DND-41 (cell line): ENCODE results near the gene KIF17.

Experiments
- ATAC-seq: fragments of 200-7000 bp; cut with Tn5 transposase; 3 replicates; pipeline ENCODE4 v1.9.1; 2021; ENCODE audit warnings: low read depth; ENCODE audit not compliant: insufficient read depth
- DNase-seq: peaks from one replicate; pipeline ENCODE4 v3.0.0-alpha.2; 2020
- H2AFZ ChIP-seq: 2 replicates; pipeline ENCODE4 v1.6.0; 2012; ENCODE audit warnings: low read depth, low read length
- H3K27ac ChIP-seq: 2 replicates; pipeline ENCODE4 v1.5.1; 2012; ENCODE audit warnings: low read length, inconsistent platforms
- H3K27me3 ChIP-seq: fragments of 200-600 bp; sonication (generic); 2 replicates; pipeline ENCODE4 v1.6.0; 2012; ENCODE audit warnings: low read length, mild to moderate bottlenecking, inconsistent platforms; ENCODE audit not compliant: insufficient read depth, poor library complexity
- H3K36me3 ChIP-seq: 2 replicates; pipeline ENCODE4 v1.5.1; 2012; ENCODE audit warnings: low read length, inconsistent platforms; ENCODE audit not compliant: insufficient read depth
- H3K4me1 ChIP-seq: 2 replicates; pipeline ENCODE4 v1.5.1; 2012; ENCODE audit warnings: mild to moderate bottlenecking, low read length; ENCODE audit not compliant: insufficient read depth
- H3K4me2 ChIP-seq: 2 replicates; pipeline ENCODE4 v1.6.0; 2012; ENCODE audit warnings: mild to moderate bottlenecking, moderate library complexity, low read length, inconsistent platforms; ENCODE audit not compliant: insufficient read depth
- H3K4me3 ChIP-seq, 2 experiments: fragments of 200-600 bp in 1 of 2; shearing (Covaris generic) in 1 of 2; 2 replicates each; pipeline ENCODE4 v1.5.1; 2012 to 2016; ENCODE audit warnings: inconsistent platforms in 2 of 2, low read length in 2 of 2, mild to moderate bottlenecking in 2 of 2, low read depth in 1 of 2, moderate library complexity in 1 of 2
- H3K79me2 ChIP-seq: 2 replicates; pipeline ENCODE4 v1.6.0; 2012; ENCODE audit warnings: low read length, inconsistent platforms; ENCODE audit not compliant: insufficient read depth
- H3K9ac ChIP-seq: 2 replicates; pipeline ENCODE4 v1.6.0; 2012; ENCODE audit warnings: low read depth, mild to moderate bottlenecking, inconsistent platforms, low read length, moderate library complexity
- H3K9me3 ChIP-seq: 2 replicates; pipeline ENCODE4 v1.5.1; 2012; ENCODE audit warnings: low read length, moderate library complexity, mild to moderate bottlenecking, inconsistent platforms; ENCODE audit not compliant: insufficient read depth, severe bottlenecking
- H4K20me1 ChIP-seq: 2 replicates; pipeline ENCODE4 v1.6.0; 2012; ENCODE audit warnings: low read length; ENCODE audit not compliant: insufficient read depth
- EZH2 ChIP-seq: IDR thresholded peaks from 3 replicates; pipeline ENCODE4 v1.6.1; 2012; ENCODE audit warnings: borderline replicate concordance, low read depth, mild to moderate bottlenecking, moderate library complexity, low read length, inconsistent platforms; ENCODE audit not compliant: severe bottlenecking
- TF ChIP-seq, protein P1 (sequence below): IDR thresholded peaks from 2 replicates; pipeline ENCODE4 v1.5.1; 2012; ENCODE audit warnings: borderline replicate concordance, low read length, moderate library complexity, mild to moderate bottlenecking; ENCODE audit not compliant: poor library complexity, severe bottlenecking; ENCODE audit errors: extremely low read depth

Gene KIF17

DNA sequence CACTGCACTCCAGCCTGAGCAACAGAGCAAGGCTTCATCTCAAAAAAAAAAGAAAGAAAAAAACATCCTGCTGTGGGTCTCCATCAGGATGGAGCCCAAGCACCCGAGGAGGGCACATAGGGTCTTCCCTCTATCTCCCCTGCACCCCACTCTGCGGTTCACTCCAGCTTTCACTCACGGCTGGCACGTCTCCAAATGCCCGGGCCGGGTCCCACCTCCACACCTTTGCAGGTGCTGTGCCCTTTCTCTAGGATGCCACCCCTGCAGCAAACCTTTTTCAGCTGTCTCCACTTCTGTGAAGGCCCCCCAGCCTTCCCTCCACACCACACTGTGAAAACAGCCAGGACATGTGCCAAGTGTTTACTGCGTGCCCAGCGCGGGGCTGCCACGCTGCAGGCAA is 34.2 kb downstream of the KIF17 start:
- Histone ChIP-seq H3K9ac (no peak overlapping the region), H3K79me2 (no peaks in the 10 kb centered on the region), H3K4me3 (no peak overlapping the region), H3K4me1 (no peaks in the 10 kb centered on the region), H3K27me3 (no peaks in the 10 kb centered on the region), H3K27ac (no peak overlapping the region), H2AFZ (no peak overlapping the region), H3K9me3 (no peaks in the 10 kb centered on the region), H3K36me3 (no peaks in the 10 kb centered on the region), H3K4me2 (no peak overlapping the region), H4K20me1 (no peaks in the 10 kb centered on the region)
- ATAC-seq (no peak), DNase-seq (no peak)
- TF ChIP-seq EZH2, result no peak
- TF ChIP-seq, protein P1, sequence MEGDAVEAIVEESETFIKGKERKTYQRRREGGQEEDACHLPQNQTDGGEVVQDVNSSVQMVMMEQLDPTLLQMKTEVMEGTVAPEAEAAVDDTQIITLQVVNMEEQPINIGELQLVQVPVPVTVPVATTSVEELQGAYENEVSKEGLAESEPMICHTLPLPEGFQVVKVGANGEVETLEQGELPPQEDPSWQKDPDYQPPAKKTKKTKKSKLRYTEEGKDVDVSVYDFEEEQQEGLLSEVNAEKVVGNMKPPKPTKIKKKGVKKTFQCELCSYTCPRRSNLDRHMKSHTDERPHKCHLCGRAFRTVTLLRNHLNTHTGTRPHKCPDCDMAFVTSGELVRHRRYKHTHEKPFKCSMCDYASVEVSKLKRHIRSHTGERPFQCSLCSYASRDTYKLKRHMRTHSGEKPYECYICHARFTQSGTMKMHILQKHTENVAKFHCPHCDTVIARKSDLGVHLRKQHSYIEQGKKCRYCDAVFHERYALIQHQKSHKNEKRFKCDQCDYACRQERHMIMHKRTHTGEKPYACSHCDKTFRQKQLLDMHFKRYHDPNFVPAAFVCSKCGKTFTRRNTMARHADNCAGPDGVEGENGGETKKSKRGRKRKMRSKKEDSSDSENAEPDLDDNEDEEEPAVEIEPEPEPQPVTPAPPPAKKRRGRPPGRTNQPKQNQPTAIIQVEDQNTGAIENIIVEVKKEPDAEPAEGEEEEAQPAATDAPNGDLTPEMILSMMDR, result no peak

DNA sequence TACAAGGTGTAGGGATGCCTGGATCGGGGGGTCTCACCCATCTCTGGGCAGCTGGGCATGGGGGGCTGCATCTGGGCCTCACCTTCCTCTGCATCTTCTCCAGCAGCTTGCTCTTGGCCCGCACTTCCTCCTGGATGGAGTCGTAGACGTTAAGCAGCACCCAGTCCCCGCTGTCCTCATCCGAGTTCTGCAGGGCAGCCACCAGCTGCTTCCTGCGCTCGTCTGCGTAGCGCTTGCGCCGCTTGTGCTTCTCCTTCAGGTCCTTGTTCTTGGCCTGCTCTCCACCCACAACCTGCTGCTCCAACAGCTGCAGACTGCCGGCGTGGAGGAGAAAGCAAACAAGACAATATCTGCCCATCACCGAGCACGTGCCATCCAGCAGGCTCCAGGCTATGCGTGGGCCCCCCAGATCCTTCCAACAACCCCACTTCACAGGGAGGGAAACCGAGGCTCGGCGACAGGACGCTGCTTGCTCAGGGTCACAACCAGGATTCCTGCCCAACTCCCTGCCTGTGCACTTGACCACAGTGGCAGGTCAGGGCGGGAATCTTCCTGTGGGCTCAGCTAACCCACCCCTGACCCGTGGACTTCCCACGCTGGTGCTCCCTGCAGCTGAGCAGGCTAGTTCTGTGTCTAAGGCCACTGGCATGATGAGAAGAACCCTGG is 35.1 kb downstream of the KIF17 start:
- Histone ChIP-seq H4K20me1 (no peaks in the 10 kb centered on the region), H3K4me3 (no peak overlapping the region), H3K9me3 (no peaks in the 10 kb centered on the region), H3K27ac (no peak overlapping the region), H3K79me2 (no peaks in the 10 kb centered on the region), H3K36me3 (no peaks in the 10 kb centered on the region), H2AFZ (no peak overlapping the region), H3K27me3 (no peaks in the 10 kb centered on the region), H3K4me1 (no peaks in the 10 kb centered on the region), H3K4me2 (no peak overlapping the region), H3K9ac (no peak overlapping the region)
- DNase-seq (no peak), ATAC-seq (no peak)
- TF ChIP-seq EZH2, result no peak
- TF ChIP-seq, protein P1, result no peak

DNA sequence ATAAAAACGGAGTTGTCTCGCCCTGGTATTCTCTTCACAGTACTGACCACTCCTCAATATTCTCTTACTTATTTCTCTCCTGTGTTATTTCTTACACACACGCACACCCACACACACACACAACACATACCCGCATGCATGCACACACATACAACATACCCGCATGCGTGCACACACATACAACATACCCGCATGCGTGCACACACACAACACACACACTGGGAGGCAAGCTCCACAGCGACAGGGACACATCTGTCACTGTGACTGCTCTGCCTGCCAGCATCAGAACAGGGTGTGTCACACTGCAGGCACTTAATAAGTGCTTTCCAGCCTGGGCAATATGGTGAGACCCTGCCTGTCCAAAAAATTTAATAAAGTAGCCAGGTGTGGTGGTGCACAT is 35.8 kb downstream of the KIF17 start:
- Histone ChIP-seq H3K36me3 (no peaks in the 10 kb centered on the region), H4K20me1 (no peaks in the 10 kb centered on the region), H3K4me1 (no peaks in the 10 kb centered on the region), H3K4me2 (no peak overlapping the region), H3K9me3 (no peaks in the 10 kb centered on the region), H3K27ac (no peak overlapping the region), H3K9ac (no peak overlapping the region), H3K79me2 (no peaks in the 10 kb centered on the region), H2AFZ (no peak overlapping the region), H3K4me3 (no peak overlapping the region), H3K27me3 (no peaks in the 10 kb centered on the region)
- TF ChIP-seq EZH2, result no peak
- TF ChIP-seq, protein P1, result no peak
- DNase-seq (no peak), ATAC-seq (no peak)

DNA sequence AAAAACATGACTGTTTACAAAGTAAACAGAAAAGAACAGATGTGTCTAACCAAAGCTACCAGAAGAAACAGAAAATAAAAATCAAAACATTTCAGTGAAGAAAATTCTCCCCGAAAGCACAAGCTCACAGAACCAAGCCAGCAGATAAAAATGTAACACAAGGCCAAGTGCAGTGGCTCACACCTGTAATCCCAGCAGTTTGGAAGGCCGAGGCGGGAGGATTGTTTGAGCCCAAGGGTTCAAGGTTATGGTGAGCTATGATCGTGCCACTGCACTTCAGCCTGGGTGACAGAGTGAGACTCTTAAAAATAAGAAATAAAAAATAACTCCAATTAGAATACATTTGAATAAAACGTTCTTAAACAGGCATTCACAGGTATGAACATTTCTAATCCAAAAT is 37.5 kb downstream of the KIF17 start:
- Histone ChIP-seq H3K4me1 (no peaks in the 10 kb centered on the region), H3K27me3 (no peaks in the 10 kb centered on the region), H3K4me3 (no peak overlapping the region), H3K79me2 (no peaks in the 10 kb centered on the region), H4K20me1 (no peaks in the 10 kb centered on the region), H3K4me2 (no peak overlapping the region), H3K36me3 (no peaks in the 10 kb centered on the region), H3K9me3 (no peaks in the 10 kb centered on the region), H3K9ac (no peak overlapping the region), H3K27ac (no peak overlapping the region), H2AFZ (no peak overlapping the region)
- no peak for TF ChIP-seq EZH2
- TF ChIP-seq, protein P1, result no peak
- DNase-seq (no peak), ATAC-seq (no peak)
